D341Med (cell line): ENCODE data around the gene TTC8.
"Not testable (repeated sequence)": the region's sequence is repeated elsewhere in the genome, so short reads cannot be mapped to it uniquely, and the experiment has no call there.

Experiments used
- DNase-seq: peaks from one replicate; pipeline ENCODE4 v3.0.0; 2012; ENCODE audit warnings: low spot score

The TTC8 gene

GRCh38 chr14:88825078-88825458 is 617 bp downstream of the TTC8 start:
- no peak for DNase-seq

- DNase-seq, result no peak
These were observed 1.1 kb downstream of the TTC8 start for GRCh38 chr14:88825503-88825902.

GRCh38 chr14:88829188-88829587 is 4.7 kb downstream of the TTC8 start:
- no peak for DNase-seq

- peak; percentile 66 for DNase-seq
These were observed 5.3 kb downstream of the TTC8 start for GRCh38 chr14:88829685-88830302.

GRCh38 chr14:88831284-88831683 is 6.8 kb downstream of the TTC8 start:
- no peak for DNase-seq

- DNase-seq, result no peak
These were observed 10.5 kb downstream of the TTC8 start for GRCh38 chr14:88834883-88835431.

GRCh38 chr14:88835661-88836060 is 11.2 kb downstream of the TTC8 start:
- no peak for DNase-seq

- DNase-seq, result no peak
These were observed 13.0 kb downstream of the TTC8 start for GRCh38 chr14:88837495-88837894.

GRCh38 chr14:88838015-88838414 is 13.6 kb downstream of the TTC8 start:
- DNase-seq, result no peak

GRCh38 chr14:88840926-88841325 is 16.5 kb downstream of the TTC8 start:
- no peak for DNase-seq

GRCh38 chr14:88841741-88842140 is 17.3 kb downstream of the TTC8 start:
- DNase-seq, result no peak

- DNase-seq, result no peak
These were observed 18.0 kb downstream of the TTC8 start for GRCh38 chr14:88842414-88842813.

GRCh38 chr14:88844980-88845491 is 20.6 kb downstream of the TTC8 start:
- DNase-seq, result no peak

- no peak for DNase-seq
These were observed 24.1 kb downstream of the TTC8 start for GRCh38 chr14:88848571-88848970.

- DNase-seq, result no peak
These were observed 25.3 kb downstream of the TTC8 start for GRCh38 chr14:88849716-88850115.

GRCh38 chr14:88851587-88851986 is 27.1 kb downstream of the TTC8 start:
- DNase-seq, result no peak

GRCh38 chr14:88852632-88853031 is 28.2 kb downstream of the TTC8 start:
- no peak for DNase-seq

- no peak for DNase-seq
These were observed 28.7 kb downstream of the TTC8 start for GRCh38 chr14:88853129-88853528.

GRCh38 chr14:88856786-88857366 is 32.4 kb downstream of the TTC8 start:
- no peak for DNase-seq

GRCh38 chr14:88857861-88858260 is 33.4 kb downstream of the TTC8 start:
- not testable (repeated sequence) for DNase-seq

GRCh38 chr14:88859118-88859517 is 34.7 kb downstream of the TTC8 start:
- not testable (repeated sequence) for DNase-seq

GRCh38 chr14:88863167-88863566 is 38.7 kb downstream of the TTC8 start:
- no peak for DNase-seq

GRCh38 chr14:88864198-88864597 is 39.7 kb downstream of the TTC8 start:
- DNase-seq, result no peak

GRCh38 chr14:88866305-88866704 is 41.9 kb downstream of the TTC8 start:
- DNase-seq, result no peak
